GM19468 (cell line): Measurements from ENCODE around the gene SLC8A1.

Source experiments
- ATAC-seq: cut with Tn5 transposase; IDR thresholded peaks from one replicate; pipeline ENCODE4 v1.9.1; 2021; ENCODE audit warnings: mild to moderate bottlenecking, moderate library complexity, moderate number of reproducible peaks; ENCODE audit not compliant: unreplicated experiment; ENCODE audit errors: extremely low read depth

The SLC8A1 gene

DNA sequence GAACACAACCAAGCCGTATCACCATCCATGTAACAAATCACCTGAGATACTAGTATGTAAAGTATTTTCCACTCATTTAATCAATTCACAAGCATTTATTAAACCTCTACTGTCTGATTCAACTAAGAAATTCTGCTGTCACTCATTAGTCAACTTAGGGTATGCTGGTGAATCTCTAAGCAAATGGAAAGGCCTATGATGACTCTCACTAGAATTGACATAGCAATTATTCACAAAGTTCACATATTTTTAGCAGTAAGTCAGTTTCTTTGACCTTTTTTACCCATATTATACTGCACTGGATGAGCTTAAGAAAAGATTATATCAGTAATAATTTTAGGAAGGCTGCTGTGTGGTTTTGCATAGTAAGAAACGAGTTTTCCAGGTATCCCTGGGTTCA is 130.1 kb downstream of the SLC8A1 start:
- no peak for ATAC-seq

DNA sequence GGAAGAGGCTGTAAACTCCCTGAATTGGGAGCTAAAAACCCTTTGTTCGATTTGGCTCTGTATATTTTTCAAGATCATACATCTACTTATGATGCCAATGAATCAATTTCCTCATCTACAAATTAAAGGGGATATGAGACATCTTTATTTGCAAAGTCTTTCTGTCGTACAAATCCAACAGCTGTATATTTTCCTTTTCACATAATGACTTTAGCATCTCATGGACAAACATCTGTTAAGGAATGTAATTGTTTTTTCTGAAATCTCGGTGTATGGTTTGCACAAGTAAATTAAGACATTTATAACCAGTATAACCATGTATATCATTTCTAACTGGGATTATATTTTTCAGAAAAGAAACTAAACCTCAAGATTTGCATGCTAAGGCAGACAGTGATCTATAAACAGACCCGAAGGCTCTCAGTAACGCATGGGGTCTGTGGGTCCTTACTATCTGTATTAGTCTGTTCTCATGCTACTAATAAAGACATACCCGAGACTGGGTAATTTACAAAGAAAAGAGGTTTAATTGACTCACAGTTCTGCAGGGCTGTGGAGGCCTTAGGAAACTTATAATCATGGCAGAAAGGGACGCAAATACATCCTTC is 130.8 kb downstream of the SLC8A1 start:
- ATAC-seq, result no peak

- no peak for ATAC-seq
Observed at GRCh38 chr2:40318921-40319320, 133.0 kb downstream of the SLC8A1 start.

DNA sequence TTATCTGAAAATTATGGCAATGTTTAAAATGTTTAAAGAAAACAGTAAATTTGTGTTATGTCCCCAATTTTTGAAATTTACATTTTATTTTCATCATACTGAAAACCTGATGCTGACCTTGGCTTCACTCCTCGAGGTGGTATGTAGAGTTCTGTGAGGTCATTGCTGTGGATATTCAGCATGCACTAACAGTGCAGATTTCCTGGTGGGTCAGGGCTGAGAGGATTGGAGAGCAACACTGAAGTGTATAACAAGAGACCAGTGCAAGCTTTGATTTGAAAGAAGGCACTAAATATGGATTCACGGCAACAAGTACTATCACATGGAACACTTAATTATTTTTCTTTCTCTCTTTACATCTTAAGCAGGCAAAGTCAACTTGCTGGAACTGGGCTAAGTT is 134.1 kb downstream of the SLC8A1 start:
- ATAC-seq, result no peak

- no peak for ATAC-seq
Observed at GRCh38 chr2:40317046-40317445, 134.8 kb downstream of the SLC8A1 start.

DNA sequence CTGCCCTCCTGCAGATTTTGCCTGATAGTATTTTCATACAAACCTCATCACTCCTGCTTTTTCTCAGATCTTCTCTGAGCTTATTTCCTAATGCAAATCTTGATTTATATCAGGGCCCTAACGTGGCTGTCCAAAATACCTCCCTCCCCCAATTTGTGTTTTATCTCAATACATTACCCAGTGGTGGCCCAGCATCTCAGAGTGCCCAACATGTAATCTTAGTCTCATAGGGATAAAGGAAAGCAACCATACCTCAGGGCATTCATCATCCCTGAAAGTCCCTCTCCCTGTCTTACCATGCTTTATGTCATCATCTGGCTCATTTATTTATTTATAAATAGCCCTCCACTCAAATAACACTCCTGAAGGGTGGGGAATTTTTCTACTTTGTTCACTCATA is 135.3 kb downstream of the SLC8A1 start:
- ATAC-seq, result no peak

DNA sequence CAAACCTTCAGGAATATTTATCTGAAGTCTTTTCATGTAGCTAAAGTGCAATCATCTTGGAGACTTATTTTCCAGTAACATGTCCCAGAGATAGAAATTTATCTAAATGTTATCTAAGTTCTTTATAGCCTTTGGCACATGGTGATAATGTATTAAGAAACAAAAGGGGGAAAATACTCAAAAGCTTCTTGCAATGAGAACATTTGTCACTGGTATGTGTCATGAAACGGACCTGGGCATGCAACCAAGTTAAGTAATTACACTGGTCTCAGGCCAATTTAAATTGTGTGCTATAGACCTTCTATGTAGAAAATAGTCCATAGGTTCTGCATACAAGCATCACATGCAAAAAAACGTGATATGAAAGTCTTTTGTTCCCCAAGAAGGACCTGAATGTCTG is 136.2 kb downstream of the SLC8A1 start:
- ATAC-seq, result no peak

DNA sequence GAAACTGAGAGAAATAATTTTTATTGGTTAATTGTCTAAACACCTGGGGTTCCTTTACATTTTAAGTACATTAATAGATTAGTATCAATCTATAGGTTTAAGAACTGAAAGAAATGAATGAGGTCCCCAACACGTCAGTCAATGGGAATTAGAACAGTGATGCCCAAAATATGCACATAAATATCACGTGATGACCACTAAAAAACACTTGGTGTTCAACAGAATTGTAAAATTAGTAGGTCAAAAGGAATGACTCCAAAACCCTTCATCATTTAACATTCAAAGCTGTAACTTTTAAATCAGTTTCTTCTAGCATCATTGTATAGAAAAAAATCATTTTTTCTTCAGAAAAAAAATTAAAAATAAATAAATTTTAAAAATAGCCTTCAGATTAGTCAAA is 140.9 kb downstream of the SLC8A1 start:
- no peak for ATAC-seq

- ATAC-seq, result no peak
Observed at GRCh38 chr2:40310303-40310702, 141.6 kb downstream of the SLC8A1 start.

- no peak for ATAC-seq
Observed at GRCh38 chr2:40304340-40304739, 147.6 kb downstream of the SLC8A1 start.

DNA sequence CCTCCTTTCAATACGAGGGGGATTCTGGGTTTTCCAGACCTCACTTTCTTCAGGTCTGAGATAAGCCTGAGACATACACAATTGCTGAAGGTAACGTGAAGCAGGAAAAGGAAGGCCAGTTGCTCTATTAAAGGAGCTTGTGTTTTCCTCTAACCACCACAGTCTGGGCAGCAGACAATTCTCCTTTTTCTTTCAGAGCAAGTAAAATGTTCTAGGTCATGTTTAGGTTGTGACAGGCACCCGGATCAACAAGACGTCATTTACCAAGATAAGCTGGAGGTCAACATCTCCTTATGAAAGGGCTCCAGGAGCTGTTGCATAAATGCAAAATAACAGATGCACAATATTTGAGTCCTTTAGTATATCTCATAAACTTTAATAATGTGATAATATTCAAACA is 148.1 kb downstream of the SLC8A1 start:
- no peak for ATAC-seq

DNA sequence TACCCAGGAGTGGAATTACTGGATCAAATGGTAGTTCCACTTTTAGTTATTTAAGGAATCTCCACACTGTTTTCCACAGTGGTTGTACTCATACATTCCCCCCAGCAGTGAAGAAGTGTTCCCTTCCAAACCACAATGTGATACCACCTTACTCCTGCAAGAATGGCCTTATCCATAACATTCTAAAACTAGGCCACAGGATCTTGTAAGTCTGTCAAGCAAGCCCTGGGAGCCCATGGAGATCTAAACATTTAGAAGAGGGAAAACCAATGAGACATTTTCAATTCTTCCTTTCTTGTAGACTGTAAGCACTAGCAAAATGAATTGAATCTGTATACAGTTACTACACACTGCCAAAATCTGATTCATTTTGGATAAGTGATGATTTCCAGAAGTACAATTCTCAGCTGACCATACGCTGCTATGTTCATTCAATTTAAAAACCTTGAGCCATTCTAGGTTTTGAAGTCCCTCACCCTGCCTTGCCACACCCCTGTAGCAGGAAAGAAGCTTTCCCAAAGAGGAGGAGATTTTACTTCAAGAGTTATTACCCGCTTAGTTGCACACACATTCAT is 149.1 kb downstream of the SLC8A1 start:
- no peak for ATAC-seq

- ATAC-seq, result no peak
Observed at GRCh38 chr2:40300391-40300790, 151.5 kb downstream of the SLC8A1 start.

DNA sequence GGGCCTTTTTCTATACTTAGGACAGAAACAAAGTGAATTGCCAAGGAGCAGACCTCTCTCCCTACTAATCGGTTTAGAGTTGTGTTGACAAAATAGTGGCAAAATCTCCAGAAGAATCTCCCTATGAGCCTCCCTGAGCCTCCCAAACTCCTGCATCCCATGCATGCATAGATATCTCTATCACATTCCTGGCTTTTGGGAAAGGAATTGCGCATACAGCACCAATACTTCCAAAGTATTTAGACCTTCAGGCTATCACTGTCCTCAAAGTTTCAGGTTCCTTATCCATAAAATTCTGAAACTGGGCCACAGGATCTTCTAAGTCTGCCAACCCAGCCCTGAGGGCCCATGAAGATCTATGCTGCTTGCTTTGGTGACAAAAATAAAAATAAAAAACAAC is 152.1 kb downstream of the SLC8A1 start:
- ATAC-seq, result no peak

GRCh38 chr2:40299173-40299572 is 152.7 kb downstream of the SLC8A1 start:
- no peak for ATAC-seq

GRCh38 chr2:40298026-40298425 is 153.9 kb downstream of the SLC8A1 start:
- no peak for ATAC-seq

GRCh38 chr2:40292291-40292690 is 159.6 kb downstream of the SLC8A1 start:
- ATAC-seq, result no peak

GRCh38 chr2:40289771-40290404 is 162.0 kb downstream of the SLC8A1 start:
- no peak for ATAC-seq

DNA sequence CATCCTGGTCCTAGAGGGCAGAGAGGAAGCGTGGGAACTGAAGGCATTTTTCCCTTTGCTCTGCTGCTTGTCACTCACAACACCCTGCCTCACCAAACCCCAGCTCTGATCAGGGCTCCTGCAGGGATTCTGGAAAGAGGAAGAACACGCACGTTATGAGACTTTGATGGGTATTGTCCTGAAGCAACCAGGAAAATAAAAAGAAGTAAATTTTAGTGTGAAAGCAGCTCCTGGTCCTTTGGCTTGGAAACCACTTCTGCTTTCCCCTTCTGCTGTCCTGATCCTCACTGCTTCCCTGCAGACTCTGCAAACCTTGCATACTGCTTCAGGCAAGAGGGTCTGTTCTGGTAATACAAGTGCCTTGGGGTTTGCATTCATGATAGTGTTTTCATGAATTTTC is 164.1 kb downstream of the SLC8A1 start:
- no peak for ATAC-seq

GRCh38 chr2:40287195-40287594 is 164.7 kb downstream of the SLC8A1 start:
- ATAC-seq, result no peak

DNA sequence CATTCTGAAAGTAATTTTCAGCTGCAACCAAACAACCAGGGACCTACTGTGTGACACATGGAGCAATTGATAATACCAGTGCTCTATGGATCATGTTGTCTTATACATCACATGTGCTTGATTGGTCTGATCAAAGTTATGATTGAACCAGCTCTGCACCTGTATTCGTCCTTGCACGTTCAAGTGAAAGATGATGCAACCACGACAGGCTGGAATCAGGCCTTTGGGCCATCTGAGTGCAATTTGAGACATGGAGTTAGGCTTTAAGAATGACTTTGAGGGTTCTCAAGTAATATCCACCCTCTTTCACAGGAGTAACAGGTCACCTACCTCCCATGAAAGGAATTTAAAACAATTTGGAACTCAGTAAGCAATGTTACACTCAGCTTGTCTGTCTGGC is 165.2 kb downstream of the SLC8A1 start:
- no peak for ATAC-seq

- no peak for ATAC-seq
Observed at GRCh38 chr2:40285391-40285790, 166.5 kb downstream of the SLC8A1 start.
